Kidney (tissue), 14 donors: ENCODE measurements around the gene SYT7. TPM values are rescaled to one million over a fixed set of nuclear protein-coding genes. Genes with fewer than 3 reads are reported as not detected.
A peak's percentile ranks its signal among the peaks of the same experiment; 100 is the strongest.

Experiments used
- DNase-seq, 5 donors: peaks; one replicate each; pipeline ENCODE4 v3.0.0-alpha.2; 2013 to 2020
- FAIRE-seq: peaks from 2 replicates; lab custom pipeline; 2012; peaks lifted over from hg19 to GRCh38; lab: Jason Lieb, UNC
- H3K27ac ChIP-seq, 2 donors: one replicate each; pipeline ENCODE4 v1.7.0; 2013; ENCODE audit warnings: low read depth in 2 of 2, low read length in 2 of 2, inconsistent platforms in 1 of 2
- H3K27me3 ChIP-seq: one replicate; pipeline ENCODE4 v1.7.1; 2013; ENCODE audit warnings: low read length, inconsistent platforms; ENCODE audit not compliant: control insufficient read depth, insufficient read depth
- H3K36me3 ChIP-seq, 3 donors: one replicate each; pipeline versions ENCODE4 v1.7.0 to v1.7.1; 2013; ENCODE audit warnings: low read length in 3 of 3, control low read depth in 1 of 3, inconsistent platforms in 1 of 3; ENCODE audit not compliant: insufficient read depth in 3 of 3, control insufficient read depth in 2 of 3
- H3K4me1 ChIP-seq, 3 donors: one replicate each; pipeline versions ENCODE4 v1.7.0 to v1.7.1; 2013; ENCODE audit warnings: low read length in 3 of 3, inconsistent platforms in 1 of 3, low read depth in 1 of 3; ENCODE audit not compliant: control insufficient read depth in 2 of 3, insufficient read depth in 2 of 3
- H3K4me3 ChIP-seq, 3 donors: one replicate each; pipeline versions ENCODE4 v1.7.0 to v1.8.1; 2013; ENCODE audit warnings: low read length in 3 of 3, control low read depth in 1 of 3, inconsistent platforms in 1 of 3
- H3K9ac ChIP-seq, 3 donors: one replicate each; pipeline versions ENCODE4 v1.7.0 to v1.7.1; 2013; ENCODE audit warnings: low read length in 3 of 3, control low read depth in 1 of 3, inconsistent platforms in 1 of 3
- H3K9me3 ChIP-seq, 3 donors: one replicate each; pipeline versions ENCODE4 v1.7.0 to v1.7.1; 2013; ENCODE audit warnings: low read length in 3 of 3, control low read depth in 1 of 3, inconsistent platforms in 1 of 3; ENCODE audit not compliant: control insufficient read depth in 2 of 3, insufficient read depth in 1 of 3
- intact Hi-C: fragments of 100-400 bp; cut with DNase I; formaldehyde crosslinking; loops from one replicate; pipeline ENCODE4 v1.11.1; 2022
- polyA plus RNA-seq: library from polyadenylated mRNA; stranded (reverse); fragments of 350-450 nt; fragmentation: Illumina TruSeq; extraction: RNeasy Lipid Tissue Mini Kit (QIAGEN cat#74804); gene quantifications from one replicate; pipeline ENCODE4 v1.2.3, GENCODE V29; 2014; ENCODE audit warnings: low read depth, low replicate concordance; ENCODE audit not compliant: insufficient read depth
- total RNA-seq: library from RNA; stranded (reverse); fragmentation: NEBNext Ultra II Directional; extraction: Animal tissue kit (Norgen Biotek cat#: 25700); gene quantifications from one replicate; pipeline ENCODE4 v1.2.1, GENCODE V29; 2021
- TF ChIP-seq, protein P1 (sequence below): IDR thresholded peaks from 3 replicates; pipeline ENCODE4 v1.5.1; 2012; ENCODE audit warnings: mild to moderate bottlenecking, moderate library complexity, borderline replicate concordance; ENCODE audit not compliant: insufficient read depth; ENCODE audit errors: extremely low read depth
- donor health status: control.
- donor health status: control.
- donor health status: control.
- donor health status: control.
- donor health status: control.
- donor health status: DM: yes; HTN: yes; CAD: no.
- donor health status: Normal renal cell carcinoma (clear cell type).

Gene SYT7
- total and polyA plus RNA-seq, 2 donors from 2014 or later = 5.7 to 6.7 TPM

- TF ChIP-seq, protein P1, sequence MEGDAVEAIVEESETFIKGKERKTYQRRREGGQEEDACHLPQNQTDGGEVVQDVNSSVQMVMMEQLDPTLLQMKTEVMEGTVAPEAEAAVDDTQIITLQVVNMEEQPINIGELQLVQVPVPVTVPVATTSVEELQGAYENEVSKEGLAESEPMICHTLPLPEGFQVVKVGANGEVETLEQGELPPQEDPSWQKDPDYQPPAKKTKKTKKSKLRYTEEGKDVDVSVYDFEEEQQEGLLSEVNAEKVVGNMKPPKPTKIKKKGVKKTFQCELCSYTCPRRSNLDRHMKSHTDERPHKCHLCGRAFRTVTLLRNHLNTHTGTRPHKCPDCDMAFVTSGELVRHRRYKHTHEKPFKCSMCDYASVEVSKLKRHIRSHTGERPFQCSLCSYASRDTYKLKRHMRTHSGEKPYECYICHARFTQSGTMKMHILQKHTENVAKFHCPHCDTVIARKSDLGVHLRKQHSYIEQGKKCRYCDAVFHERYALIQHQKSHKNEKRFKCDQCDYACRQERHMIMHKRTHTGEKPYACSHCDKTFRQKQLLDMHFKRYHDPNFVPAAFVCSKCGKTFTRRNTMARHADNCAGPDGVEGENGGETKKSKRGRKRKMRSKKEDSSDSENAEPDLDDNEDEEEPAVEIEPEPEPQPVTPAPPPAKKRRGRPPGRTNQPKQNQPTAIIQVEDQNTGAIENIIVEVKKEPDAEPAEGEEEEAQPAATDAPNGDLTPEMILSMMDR = no peak
- Histone ChIP-seq H3K9ac (no peak overlapping the region), H3K27ac (no peak overlapping the region), H3K9me3 (no peaks in the 10 kb centered on the region), H3K4me1 (peaks cover 0 to 22% (median 4%) of the 10 kb centered on the region in 3 donors), H3K27me3 (peaks cover 4% of the 10 kb centered on the region), H3K4me3 (no peak overlapping the region), H3K36me3 (no peaks in the 10 kb centered on the region)
- intact Hi-C loops = no loop called here
- FAIRE-seq = no peak
- DNase-seq = no peak
These were observed 4.2 kb upstream of the SYT7 start for GRCh38 chr11:61585115-61585514.

- Histone ChIP-seq H3K27ac (no peak overlapping the region), H3K4me1 (peaks cover 0 to 10% (median 4%) of the 10 kb centered on the region in 3 donors), H3K4me3 (peak overlapping the region in 1 of 3 donors; percentile 46), H3K27me3 (peaks cover 12% of the 10 kb centered on the region), H3K9ac (no peak overlapping the region), H3K36me3 (no peaks in the 10 kb centered on the region), H3K9me3 (no peaks in the 10 kb centered on the region)
- DNase-seq (no peak), FAIRE-seq (no peak)
- TF ChIP-seq, protein P1 = no peak
- intact Hi-C loops = no loop called here
These were observed 1.1 kb upstream of the SYT7 start for GRCh38 chr11:61581931-61582330.

GRCh38 chr11:61580271-61580888 is 496 bp downstream of the SYT7 start:
- TF ChIP-seq, protein P1 = no peak
- no peaks in the 10 kb centered on the region for H3K36me3 ChIP-seq
- FAIRE-seq (no peak), DNase-seq (peak in 1 of 5 donors; percentile 18)
- intact Hi-C loops = no loop called here
- H3K27me3 ChIP-seq = peaks cover 12% of the 10 kb centered on the region
- peak overlapping the region in 1 of 3 donors; percentile 28 for H3K9ac ChIP-seq
- H3K27ac ChIP-seq = no peak overlapping the region
- peaks cover 0 to 10% (median 4%) of the 10 kb centered on the region in 3 donors for H3K4me1 ChIP-seq
- H3K4me3 ChIP-seq = peak overlapping the region in 1 of 3 donors; percentile 46
- no peaks in the 10 kb centered on the region for H3K9me3 ChIP-seq
